Keratinocyte (primary cell): Measurements from ENCODE around the gene PTPN14. TPM values are rescaled to one million over a fixed set of nuclear protein-coding genes. Genes with fewer than 3 reads are reported as not detected.

ENCODE experiments used
- DNase-seq: peaks from one replicate; pipeline ENCODE4 v3.0.0-alpha.2; 2011; ENCODE audit warnings: low read depth, missing footprints, low spot score
- FAIRE-seq: peaks from 2 replicates; lab custom pipeline; 2011; peaks lifted over from hg19 to GRCh38; lab: Jason Lieb, UNC
- H2AFZ ChIP-seq: 2 replicates; pipeline ENCODE4 v1.6.0; 2012; ENCODE audit warnings: low read length, control low read depth, inconsistent platforms; ENCODE audit not compliant: control insufficient read depth
- H3K27ac ChIP-seq: 2 replicates; pipeline ENCODE4 v1.5.1; 2011; ENCODE audit warnings: low read length; ENCODE audit not compliant: control insufficient read depth, insufficient read depth
- H3K27me3 ChIP-seq: 3 replicates; pipeline ENCODE4 v1.6.0; 2011; ENCODE audit warnings: low read length; ENCODE audit not compliant: control insufficient read depth, insufficient read depth; ENCODE audit errors: extremely low read depth
- H3K36me3 ChIP-seq, 2 experiments: 2 replicates in 1 of 2; 3 replicates in 1 of 2; pipeline ENCODE4 v1.5.1; 2011; ENCODE audit warnings: low read length in 2 of 2, mild to moderate bottlenecking in 1 of 2; ENCODE audit not compliant: control insufficient read depth in 2 of 2, insufficient read depth in 2 of 2; ENCODE audit errors: extremely low read depth in 1 of 2
- H3K4me1 ChIP-seq: 3 replicates; pipeline ENCODE4 v1.5.1; 2011; ENCODE audit warnings: low read length; ENCODE audit not compliant: control insufficient read depth, insufficient read depth; ENCODE audit errors: extremely low read depth
- H3K4me2 ChIP-seq: 3 replicates; pipeline ENCODE4 v1.6.0; 2011; ENCODE audit warnings: low read depth, low read length; ENCODE audit not compliant: control insufficient read depth, insufficient read depth; ENCODE audit errors: extremely low read depth
- H3K4me3 ChIP-seq, 3 experiments: fragments of 200-600 bp in 1 of 3; sonication (generic) in 1 of 3; 2 replicates in 2 of 3; 3 replicates in 1 of 3; pipeline ENCODE4 v1.5.1; 2011 to 2016; ENCODE audit warnings: low read length in 3 of 3, mild to moderate bottlenecking in 3 of 3, control low read depth in 2 of 3, inconsistent platforms in 1 of 3, low read depth in 1 of 3, mixed read lengths in 1 of 3, mixed run types in 1 of 3, moderate library complexity in 1 of 3; ENCODE audit not compliant: control insufficient read depth in 2 of 3, insufficient read depth in 2 of 3; ENCODE audit errors: extremely low read depth in 1 of 3
- H3K79me2 ChIP-seq: 2 replicates; pipeline ENCODE4 v1.6.0; 2012; ENCODE audit warnings: low read length; ENCODE audit not compliant: control insufficient read depth, insufficient read depth
- H3K9ac ChIP-seq: 3 replicates; pipeline ENCODE4 v1.6.0; 2011; ENCODE audit warnings: low read length; ENCODE audit not compliant: control insufficient read depth, insufficient read depth; ENCODE audit errors: extremely low read depth
- H3K9me1 ChIP-seq: 3 replicates; pipeline ENCODE4 v1.6.0; 2011; ENCODE audit warnings: low read length; ENCODE audit not compliant: control insufficient read depth, insufficient read depth; ENCODE audit errors: extremely low read depth
- H3K9me3 ChIP-seq: 2 replicates; pipeline ENCODE4 v1.5.1; 2012; ENCODE audit warnings: low read depth, low read length; ENCODE audit not compliant: control insufficient read depth
- H4K20me1 ChIP-seq: 3 replicates; pipeline ENCODE4 v1.6.0; 2011; ENCODE audit warnings: low read length; ENCODE audit not compliant: control insufficient read depth, insufficient read depth; ENCODE audit errors: extremely low read depth
- EZH2 ChIP-seq: IDR thresholded peaks from one replicate; pipeline ENCODE4 v1.6.1; 2012; ENCODE audit warnings: inconsistent platforms, mild to moderate bottlenecking, low read length, moderate library complexity
- dilution Hi-C: fragments of 300-500 bp; cut with MboI; formaldehyde crosslinking; loops from one replicate; pipeline ENCODE4 v1.7.0; 2020; ENCODE audit warnings: low sequenced_read_pairs; ENCODE audit not compliant: extremely low pct_ligation_motif_present
- polyA plus RNA-seq, 5 experiments: library from polyadenylated mRNA; depleted of rRNA in 3 of 5; stranded (reverse) in 3 of 5; stranded (forward) in 1 of 5; unstranded in 1 of 5; fragments of >200 nt; gene quantifications; 1 replicate in 1 of 5; 2 replicates in 3 of 5; 3 replicates in 1 of 5; pipeline versions ENCODE4 v1.2.1 to v1.2.3, GENCODE V29; 2011 to 2012; ENCODE audit warnings: missing spikeins in 2 of 5, low read depth in 1 of 5, low replicate concordance in 1 of 5
- TF ChIP-seq, protein P1 (sequence below), 3 experiments: IDR thresholded peaks in 1 of 3; conservative IDR thresholded peaks in 1 of 3; optimal IDR thresholded peaks in 1 of 3; 2 replicates in 2 of 3; 3 replicates in 1 of 3; pipeline versions ENCODE3 to v1.5.1; 2011; ENCODE audit warnings: low read length in 3 of 3, mild to moderate bottlenecking in 3 of 3, moderate library complexity in 2 of 3, control low read depth in 1 of 3, inconsistent platforms in 1 of 3; ENCODE audit not compliant: insufficient read depth in 2 of 3; ENCODE audit errors: extremely low read depth in 1 of 3

Gene PTPN14
- polyA plus RNA-seq, 1 donor (not counting 4 experiments of a cell fraction or from before 2014, with no cell fraction given), result 29.9 TPM

DNA sequence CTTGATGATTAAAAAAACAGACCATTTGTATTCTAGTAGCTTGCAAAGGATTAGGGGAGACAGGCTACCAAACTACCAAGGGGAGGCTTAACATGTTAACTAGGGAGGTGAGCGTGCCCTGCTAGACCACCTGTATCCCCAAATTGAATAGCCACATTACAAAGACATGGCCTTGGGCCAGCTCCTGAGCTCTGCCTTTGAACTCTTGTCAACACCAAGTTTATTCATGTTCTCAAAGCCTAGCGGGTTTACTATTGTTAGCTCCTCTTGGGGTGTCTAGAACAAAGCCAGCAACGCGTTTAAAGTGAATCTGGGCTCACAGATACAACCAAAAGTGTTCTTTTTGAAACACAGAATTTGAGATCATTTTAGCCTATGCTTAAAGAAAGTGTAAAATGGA, 234.1 kb downstream of the PTPN14 start:
- no peaks in the 10 kb centered on the region for H3K79me2 ChIP-seq
- DNase-seq (no peak), FAIRE-seq (no peak)
- no peaks in the 10 kb centered on the region for H3K27me3 ChIP-seq
- no peak overlapping the region for H3K27ac ChIP-seq
- no peaks in the 10 kb centered on the region for H3K9me1 ChIP-seq
- H3K36me3 ChIP-seq, result peaks cover 10 to 13% of the 10 kb centered on the region in 2 experiments
- H2AFZ ChIP-seq, result no peak overlapping the region
- dilution Hi-C loops, result no loop called here
- no peak overlapping the region for H3K4me2 ChIP-seq
- no peak for TF ChIP-seq EZH2
- no peaks in the 10 kb centered on the region for H3K9me3 ChIP-seq
- H3K9ac ChIP-seq, result no peak overlapping the region
- H3K4me3 ChIP-seq, result no peak overlapping the region
- no peaks in the 10 kb centered on the region for H4K20me1 ChIP-seq
- H3K4me1 ChIP-seq, result no peaks in the 10 kb centered on the region

DNA sequence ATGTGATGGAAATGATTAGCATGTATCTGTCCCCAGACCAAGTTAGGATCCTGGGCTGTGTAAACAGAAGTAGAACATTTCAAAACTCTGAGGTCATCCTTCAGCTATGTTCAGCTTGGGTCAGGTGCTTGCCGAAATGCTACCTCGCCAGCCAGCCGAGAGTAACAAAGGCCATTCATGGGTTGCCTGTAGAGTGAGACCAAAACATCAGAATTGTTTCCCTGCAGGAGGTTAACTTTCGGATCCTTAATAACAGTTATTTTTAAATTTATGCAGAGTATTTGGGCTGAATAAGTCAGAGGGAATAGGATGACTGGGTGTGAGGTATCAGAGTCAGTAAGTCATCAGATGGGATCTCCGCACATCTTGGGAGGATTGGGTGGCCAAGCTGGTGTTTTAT, 234.8 kb downstream of the PTPN14 start:
- Histone ChIP-seq H3K79me2 (no peaks in the 10 kb centered on the region), H3K9ac (no peak overlapping the region), H3K4me3 (no peak overlapping the region), H3K36me3 (peaks cover 10% of the 10 kb centered on the region in 2 experiments), H3K9me1 (no peaks in the 10 kb centered on the region), H3K27me3 (no peaks in the 10 kb centered on the region), H2AFZ (no peak overlapping the region), H3K4me2 (no peak overlapping the region), H3K9me3 (no peaks in the 10 kb centered on the region), H4K20me1 (no peaks in the 10 kb centered on the region), H3K4me1 (no peaks in the 10 kb centered on the region), H3K27ac (no peak overlapping the region)
- no peak for DNase-seq
- TF ChIP-seq EZH2, result no peak
- TF ChIP-seq, protein P1, sequence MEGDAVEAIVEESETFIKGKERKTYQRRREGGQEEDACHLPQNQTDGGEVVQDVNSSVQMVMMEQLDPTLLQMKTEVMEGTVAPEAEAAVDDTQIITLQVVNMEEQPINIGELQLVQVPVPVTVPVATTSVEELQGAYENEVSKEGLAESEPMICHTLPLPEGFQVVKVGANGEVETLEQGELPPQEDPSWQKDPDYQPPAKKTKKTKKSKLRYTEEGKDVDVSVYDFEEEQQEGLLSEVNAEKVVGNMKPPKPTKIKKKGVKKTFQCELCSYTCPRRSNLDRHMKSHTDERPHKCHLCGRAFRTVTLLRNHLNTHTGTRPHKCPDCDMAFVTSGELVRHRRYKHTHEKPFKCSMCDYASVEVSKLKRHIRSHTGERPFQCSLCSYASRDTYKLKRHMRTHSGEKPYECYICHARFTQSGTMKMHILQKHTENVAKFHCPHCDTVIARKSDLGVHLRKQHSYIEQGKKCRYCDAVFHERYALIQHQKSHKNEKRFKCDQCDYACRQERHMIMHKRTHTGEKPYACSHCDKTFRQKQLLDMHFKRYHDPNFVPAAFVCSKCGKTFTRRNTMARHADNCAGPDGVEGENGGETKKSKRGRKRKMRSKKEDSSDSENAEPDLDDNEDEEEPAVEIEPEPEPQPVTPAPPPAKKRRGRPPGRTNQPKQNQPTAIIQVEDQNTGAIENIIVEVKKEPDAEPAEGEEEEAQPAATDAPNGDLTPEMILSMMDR (optimal IDR thresholded peaks at IDR 0.05 in 1 of 3, IDR thresholded peaks at IDR 0.05 in 1 of 3, conservative IDR thresholded peaks at IDR 0.05 in 1 of 3; ENCODE audit: extremely low read depth in 1 of 3, insufficient read depth in 2 of 3, low read length in 3 of 3), result no peak
- dilution Hi-C loops, result no loop called here
- FAIRE-seq, result no peak

DNA sequence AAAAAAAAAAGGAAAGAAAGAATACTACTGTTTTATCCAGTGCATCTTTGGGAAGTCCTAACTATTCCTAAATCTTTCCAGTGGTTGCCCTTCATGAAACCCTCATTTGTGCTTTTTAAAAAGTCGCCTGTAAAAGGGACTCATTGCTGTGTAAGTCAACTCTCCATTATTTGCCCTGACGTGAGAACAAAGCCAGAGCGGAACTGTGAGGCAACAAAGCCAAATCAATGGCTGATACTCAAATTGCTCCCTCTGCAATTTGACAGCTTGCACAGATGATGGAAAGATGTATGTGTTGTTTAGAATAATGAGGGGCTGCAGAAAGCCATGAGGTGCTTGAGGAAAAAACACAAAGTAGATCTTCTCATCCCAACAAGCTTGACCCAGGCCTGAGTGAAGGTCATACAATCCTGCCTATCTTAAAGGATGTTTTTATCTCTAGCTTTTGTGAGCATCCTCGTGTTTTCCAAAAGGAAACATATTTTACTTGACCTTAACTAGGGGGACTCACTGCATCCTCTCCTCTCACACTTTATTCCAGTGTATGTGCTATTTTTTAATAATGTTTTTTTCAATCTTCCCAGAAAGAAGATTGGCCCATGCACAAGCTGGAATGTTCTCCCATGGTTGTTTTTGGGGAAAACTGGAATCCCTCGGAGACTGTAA, 237.1 kb downstream of the PTPN14 start:
- H3K9me1 ChIP-seq, result no peaks in the 10 kb centered on the region
- no peaks in the 10 kb centered on the region for H3K9me3 ChIP-seq
- no peak overlapping the region for H3K27ac ChIP-seq
- TF ChIP-seq EZH2, result no peak
- TF ChIP-seq, protein P1 (optimal IDR thresholded peaks at IDR 0.05 in 1 of 3, IDR thresholded peaks at IDR 0.05 in 1 of 3, conservative IDR thresholded peaks at IDR 0.05 in 1 of 3; ENCODE audit: extremely low read depth in 1 of 3, insufficient read depth in 2 of 3, low read length in 3 of 3), result no peak
- H3K27me3 ChIP-seq, result no peaks in the 10 kb centered on the region
- dilution Hi-C loops, result no loop called here
- no peak for DNase-seq
- H2AFZ ChIP-seq, result no peak overlapping the region
- no peak overlapping the region for H3K4me2 ChIP-seq
- H3K36me3 ChIP-seq, result peaks cover 4 to 6% of the 10 kb centered on the region in 2 experiments
- no peak overlapping the region for H3K9ac ChIP-seq
- H4K20me1 ChIP-seq, result no peaks in the 10 kb centered on the region
- no peaks in the 10 kb centered on the region for H3K4me1 ChIP-seq
- no peaks in the 10 kb centered on the region for H3K79me2 ChIP-seq
- no peak for FAIRE-seq
- no peak overlapping the region for H3K4me3 ChIP-seq
